ENCODE results near the gene MYO18A. TPM values are rescaled to one million over a fixed set of nuclear protein-coding genes. Genes with fewer than 3 reads are reported as not detected.
"Not testable (repeated sequence)": the region's sequence is repeated elsewhere in the genome, so short reads cannot be mapped to it uniquely, and the experiment has no call there.

Gene MYO18A
- total RNA-seq, 2 donors from 2014 or later, result 34.6 to 80.5 TPM

- H3K27me3 ChIP-seq (replicated peaks; ENCODE audit: insufficient read depth), result no peaks in the 10 kb centered on the region
- DNase-seq (ENCODE audit: low spot score), result no peak
- H3K9me3 ChIP-seq, result no peaks in the 10 kb centered on the region
- WGBS, result 46% methylated on average over 20 of the region's 20 CpGs
- H3K4me1 ChIP-seq (replicated peaks), result no peaks in the 10 kb centered on the region
- intact Hi-C loops (cut with DNase I), result no loop called here
- H3K36me3 ChIP-seq, result peaks cover 0 to 26% of the 10 kb centered on the region in 2 donors
- no peak overlapping the region for H3K27ac ChIP-seq
- TF ChIP-seq POLR2A (IDR thresholded peaks at IDR 0.05) (no peak), CTCF (IDR thresholded peaks at IDR 0.05) (no peak), POLR2AphosphoS5 (IDR thresholded peaks at IDR 0.05) (no peak)
- H3K4me3 ChIP-seq, result no peak overlapping the region
Measured at GRCh38 chr17:29089601-29090044, 90.6 kb downstream of the MYO18A start.

DNA sequence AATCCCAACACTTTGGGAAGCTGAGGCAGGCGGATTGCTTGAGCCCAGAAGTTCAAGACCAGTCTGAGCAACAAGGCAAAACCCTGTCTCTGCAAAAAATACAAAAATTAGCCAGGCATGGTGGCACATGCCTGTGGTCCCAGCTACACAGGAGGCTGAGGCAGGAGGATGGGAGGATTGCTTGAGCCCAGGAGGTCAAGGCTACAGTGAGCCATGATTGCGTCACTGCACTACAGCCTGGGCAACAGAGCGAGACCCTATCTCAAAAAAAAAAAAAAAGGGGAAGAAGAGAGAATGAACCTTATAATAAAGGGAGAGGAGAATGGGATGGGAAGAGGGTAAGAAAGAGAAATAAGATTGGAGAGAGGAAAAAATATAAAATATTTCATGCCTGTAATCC, 91.4 kb downstream of the MYO18A start:
- H3K4me1 ChIP-seq (replicated peaks); H3K9me3 ChIP-seq; DNase-seq (ENCODE audit: low spot score); intact Hi-C loops (cut with DNase I); H3K27me3 ChIP-seq (replicated peaks; ENCODE audit: insufficient read depth); H3K4me3 ChIP-seq; H3K27ac ChIP-seq: not testable (repeated sequence)
- H3K36me3 ChIP-seq, result peaks cover 0 to 18% of the 10 kb centered on the region in 2 donors
- 95% methylated on average over 3 of the region's 3 CpGs for WGBS

DNA sequence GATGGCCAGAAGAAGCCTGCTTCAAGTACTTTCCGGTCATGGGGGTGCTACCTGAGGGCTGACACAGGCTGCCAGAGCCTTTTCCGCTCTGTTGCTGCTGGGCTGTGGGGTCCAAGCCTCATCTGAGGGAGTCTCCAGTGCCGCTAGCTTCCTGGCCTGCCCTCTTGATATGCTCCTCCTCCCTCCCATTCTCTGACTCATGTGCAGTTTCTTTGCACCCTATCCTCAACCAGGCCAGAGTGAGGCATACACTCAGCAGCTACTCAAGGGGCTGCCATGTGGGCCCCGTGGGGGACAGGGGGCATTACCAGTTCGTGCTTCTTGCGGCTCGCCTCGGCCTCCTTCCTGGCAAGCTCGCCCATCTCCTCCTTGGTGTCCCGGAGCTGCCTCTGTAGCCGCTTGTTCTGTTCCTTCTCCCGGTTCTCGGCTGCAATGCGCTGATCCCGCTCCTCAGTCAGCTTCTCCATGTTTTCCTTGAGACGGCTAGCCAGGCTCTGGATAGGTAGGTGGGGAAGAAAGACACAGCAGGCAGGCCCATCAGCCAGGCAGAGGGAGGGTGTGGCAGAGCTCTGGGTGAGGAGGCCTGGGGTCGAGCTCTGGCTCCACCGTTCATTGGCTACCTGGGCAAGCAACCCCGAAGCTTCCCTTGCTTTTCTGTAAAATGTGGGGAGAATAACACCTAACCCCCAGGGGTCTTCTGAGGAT, 93.4 kb downstream of the MYO18A start:
- H3K4me3 ChIP-seq, result no peak overlapping the region
- no peak overlapping the region for H3K27ac ChIP-seq
- WGBS, result 93% methylated on average over 19 of the region's 19 CpGs
- no peaks in the 10 kb centered on the region for H3K4me1 ChIP-seq (replicated peaks)
- no peaks in the 10 kb centered on the region for H3K27me3 ChIP-seq (replicated peaks; ENCODE audit: insufficient read depth)
- DNase-seq (ENCODE audit: low spot score), result no peak
- peaks cover 0 to 18% of the 10 kb centered on the region in 2 donors for H3K36me3 ChIP-seq
- TF ChIP-seq CTCF (IDR thresholded peaks at IDR 0.05) (no peak), POLR2A (IDR thresholded peaks at IDR 0.05) (no peak), POLR2AphosphoS5 (IDR thresholded peaks at IDR 0.05) (no peak)
- intact Hi-C loops (cut with DNase I), result no loop called here
- no peaks in the 10 kb centered on the region for H3K9me3 ChIP-seq

GRCh38 chr17:29085223-29085622, 95.0 kb downstream of the MYO18A start:
- WGBS, result 84% methylated on average over 12 of the region's 12 CpGs
- H3K36me3 ChIP-seq, result peaks cover 0 to 13% of the 10 kb centered on the region in 2 donors
- intact Hi-C loops (cut with DNase I), result no loop called here

GRCh38 chr17:29084541-29085146, 95.6 kb downstream of the MYO18A start:
- WGBS, result 70% methylated on average over 21 of the region's 21 CpGs
- DNase-seq (ENCODE audit: low spot score), result no peak
- no peak overlapping the region for H3K4me3 ChIP-seq

More at GRCh38 chr17:29085223-29085622, 95.0 kb downstream of the MYO18A start:
- Histone ChIP-seq H3K27ac (no peak overlapping the region), H3K9me3 (no peaks in the 10 kb centered on the region), H3K4me3 (no peak overlapping the region), H3K27me3 (replicated peaks; ENCODE audit: insufficient read depth) (no peaks in the 10 kb centered on the region), H3K4me1 (replicated peaks) (no peaks in the 10 kb centered on the region)
- TF ChIP-seq POLR2A (IDR thresholded peaks at IDR 0.05) (no peak), POLR2AphosphoS5 (IDR thresholded peaks at IDR 0.05) (no peak), CTCF (IDR thresholded peaks at IDR 0.05) (no peak)
- DNase-seq (ENCODE audit: low spot score), result no peak

More at GRCh38 chr17:29084541-29085146, 95.6 kb downstream of the MYO18A start:
- Histone ChIP-seq H3K36me3 (peaks cover 0 to 12% of the 10 kb centered on the region in 2 donors), H3K9me3 (no peaks in the 10 kb centered on the region), H3K27ac (no peak overlapping the region), H3K4me1 (replicated peaks) (no peaks in the 10 kb centered on the region), H3K27me3 (replicated peaks; ENCODE audit: insufficient read depth) (no peaks in the 10 kb centered on the region)
- TF ChIP-seq POLR2A (IDR thresholded peaks at IDR 0.05), result no peak
- TF ChIP-seq POLR2AphosphoS5 (IDR thresholded peaks at IDR 0.05), result no peak
- no peak for TF ChIP-seq CTCF (IDR thresholded peaks at IDR 0.05)
- intact Hi-C loops (cut with DNase I), result no loop called here

Measured in prostate gland (tissue), 2 donors.